GM21619 (cell line): ENCODE data around the gene DGKQ.

Source experiments
- ATAC-seq: cut with Tn5 transposase; IDR thresholded peaks from one replicate; pipeline ENCODE4 v1.9.1; 2021; ENCODE audit not compliant: unreplicated experiment

Gene DGKQ

DNA sequence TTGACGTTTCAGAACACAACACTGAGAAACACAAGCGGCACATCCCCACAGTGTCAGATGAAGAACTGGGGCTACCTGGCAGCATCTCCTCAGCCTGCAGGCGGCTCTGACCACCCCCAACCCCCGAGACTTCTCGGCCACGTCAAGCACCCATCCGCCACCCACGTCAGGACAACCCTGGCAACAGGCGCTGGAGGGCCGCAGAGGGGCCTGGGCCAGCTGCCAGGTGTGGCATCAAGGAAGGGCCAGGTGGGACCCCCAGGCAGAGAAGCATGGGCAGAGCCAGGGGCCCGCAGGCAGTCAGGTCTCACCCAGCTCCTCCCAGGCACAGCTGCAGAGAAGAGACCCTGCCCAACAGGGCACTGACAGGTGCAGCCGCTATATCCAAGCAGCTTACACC is 63.5 kb downstream of the DGKQ start:
- ATAC-seq = no peak

DNA sequence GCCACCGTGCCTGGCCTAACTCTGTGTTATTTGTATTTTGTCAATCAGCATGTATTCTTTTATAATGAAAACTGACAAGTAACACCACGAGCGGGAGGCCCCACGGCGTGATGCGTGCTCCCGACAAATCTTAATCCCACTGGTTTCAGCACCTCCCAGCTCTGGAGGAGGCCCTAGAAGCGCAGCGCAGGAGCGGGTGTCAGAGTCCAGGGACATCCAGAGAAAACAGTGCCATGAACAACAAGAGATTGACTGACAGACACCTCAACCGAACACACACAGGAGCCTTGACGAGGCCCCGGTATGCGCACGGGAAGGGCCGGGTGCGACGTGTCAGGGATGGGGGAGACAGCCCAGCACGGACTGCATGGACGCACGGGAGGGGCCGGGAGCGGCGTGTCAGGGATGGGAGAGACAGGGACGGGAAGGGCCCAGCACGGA is 64.2 kb downstream of the DGKQ start:
- ATAC-seq = no peak
